ENCODE results near the gene CRB3. TPM values are rescaled to one million over a fixed set of nuclear protein-coding genes. Genes with fewer than 3 reads are reported as not detected.

Gene CRB3
- total and polyA plus RNA-seq, 2 of the 13 experiments (the other 11 are each of a cell fraction or from before 2014, with no cell fraction given) = 10.6 to 25.6 TPM

DNA sequence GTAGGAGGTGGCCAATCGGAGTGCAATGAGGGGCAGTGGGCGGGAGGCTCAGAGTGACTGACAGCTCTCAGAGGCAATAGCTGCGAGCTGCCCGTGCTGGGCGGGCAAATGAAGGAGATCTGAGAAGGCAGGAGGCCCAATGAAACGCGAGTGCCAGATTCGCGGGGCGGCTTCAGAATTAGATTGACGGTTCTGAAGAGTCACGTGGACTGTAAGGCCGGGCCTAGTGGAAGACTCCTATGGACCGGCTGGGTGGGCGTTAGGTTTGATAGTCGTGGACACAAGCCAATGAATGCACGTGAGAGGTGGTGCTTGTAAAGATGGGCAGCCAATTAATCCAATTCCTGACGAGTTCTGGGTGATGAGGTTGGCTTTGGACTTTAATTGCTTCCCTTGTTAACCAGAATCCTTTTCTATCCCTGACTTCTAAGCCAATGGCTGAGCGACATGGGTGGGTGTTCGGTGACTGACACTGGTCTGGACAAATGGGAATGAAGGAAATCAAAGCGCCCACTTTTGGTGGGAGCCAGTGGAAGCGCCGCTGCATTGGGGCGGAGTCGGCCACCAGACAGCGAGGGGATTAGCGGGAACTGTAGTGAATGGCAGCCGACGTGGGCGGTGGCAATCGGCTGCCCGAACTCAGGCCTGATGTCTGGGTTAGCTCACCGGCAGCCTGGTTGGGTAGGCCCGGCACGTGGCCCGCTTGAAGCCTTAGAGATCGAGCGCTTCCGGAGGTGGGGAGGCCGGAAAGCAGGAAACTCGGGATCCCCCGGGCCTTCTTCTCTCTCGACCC is 38.9 kb upstream of the CRB3 start (continued):
- TF ChIP-seq, protein P1, sequence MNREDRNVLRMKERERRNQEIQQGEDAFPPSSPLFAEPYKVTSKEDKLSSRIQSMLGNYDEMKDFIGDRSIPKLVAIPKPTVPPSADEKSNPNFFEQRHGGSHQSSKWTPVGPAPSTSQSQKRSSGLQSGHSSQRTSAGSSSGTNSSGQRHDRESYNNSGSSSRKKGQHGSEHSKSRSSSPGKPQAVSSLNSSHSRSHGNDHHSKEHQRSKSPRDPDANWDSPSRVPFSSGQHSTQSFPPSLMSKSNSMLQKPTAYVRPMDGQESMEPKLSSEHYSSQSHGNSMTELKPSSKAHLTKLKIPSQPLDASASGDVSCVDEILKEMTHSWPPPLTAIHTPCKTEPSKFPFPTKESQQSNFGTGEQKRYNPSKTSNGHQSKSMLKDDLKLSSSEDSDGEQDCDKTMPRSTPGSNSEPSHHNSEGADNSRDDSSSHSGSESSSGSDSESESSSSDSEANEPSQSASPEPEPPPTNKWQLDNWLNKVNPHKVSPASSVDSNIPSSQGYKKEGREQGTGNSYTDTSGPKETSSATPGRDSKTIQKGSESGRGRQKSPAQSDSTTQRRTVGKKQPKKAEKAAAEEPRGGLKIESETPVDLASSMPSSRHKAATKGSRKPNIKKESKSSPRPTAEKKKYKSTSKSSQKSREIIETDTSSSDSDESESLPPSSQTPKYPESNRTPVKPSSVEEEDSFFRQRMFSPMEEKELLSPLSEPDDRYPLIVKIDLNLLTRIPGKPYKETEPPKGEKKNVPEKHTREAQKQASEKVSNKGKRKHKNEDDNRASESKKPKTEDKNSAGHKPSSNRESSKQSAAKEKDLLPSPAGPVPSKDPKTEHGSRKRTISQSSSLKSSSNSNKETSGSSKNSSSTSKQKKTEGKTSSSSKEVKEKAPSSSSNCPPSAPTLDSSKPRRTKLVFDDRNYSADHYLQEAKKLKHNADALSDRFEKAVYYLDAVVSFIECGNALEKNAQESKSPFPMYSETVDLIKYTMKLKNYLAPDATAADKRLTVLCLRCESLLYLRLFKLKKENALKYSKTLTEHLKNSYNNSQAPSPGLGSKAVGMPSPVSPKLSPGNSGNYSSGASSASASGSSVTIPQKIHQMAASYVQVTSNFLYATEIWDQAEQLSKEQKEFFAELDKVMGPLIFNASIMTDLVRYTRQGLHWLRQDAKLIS (CRISPR knock-in tag; IDR thresholded peaks at IDR 0.05) = no peak
- peak; percentile 47; the same call in 1 of the 2 replicates for TF ChIP-seq REPIN1 (CRISPR knock-in tag; IDR thresholded peaks at IDR 0.05; ENCODE audit: borderline replicate concordance, low read depth)
- TF ChIP-seq FLYWCH1 (CRISPR knock-in tag; IDR thresholded peaks at IDR 0.05) = no peak
- 0 out of 2 replicates have a peak, but pooled peaks have one; percentile 70 for TF ChIP-seq ZNF782 (CRISPR knock-in tag; IDR thresholded peaks at IDR 0.05; ENCODE audit: borderline replicate concordance)
- no peak for TF ChIP-seq ETV6 (CRISPR knock-in tag; conservative IDR thresholded peaks at IDR 0.05)
- TF ChIP-seq, protein P2, sequence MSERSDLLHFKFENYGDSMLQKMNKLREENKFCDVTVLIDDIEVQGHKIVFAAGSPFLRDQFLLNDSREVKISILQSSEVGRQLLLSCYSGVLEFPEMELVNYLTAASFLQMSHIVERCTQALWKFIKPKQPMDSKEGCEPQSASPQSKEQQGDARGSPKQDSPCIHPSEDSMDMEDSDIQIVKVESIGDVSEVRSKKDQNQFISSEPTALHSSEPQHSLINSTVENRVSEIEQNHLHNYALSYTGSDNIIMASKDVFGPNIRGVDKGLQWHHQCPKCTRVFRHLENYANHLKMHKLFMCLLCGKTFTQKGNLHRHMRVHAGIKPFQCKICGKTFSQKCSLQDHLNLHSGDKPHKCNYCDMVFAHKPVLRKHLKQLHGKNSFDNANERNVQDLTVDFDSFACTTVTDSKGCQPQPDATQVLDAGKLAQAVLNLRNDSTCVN (CRISPR knock-in tag; IDR thresholded peaks at IDR 0.05; ENCODE audit: borderline replicate concordance) = no peak
- TF ChIP-seq NR2C2 (CRISPR knock-in tag; IDR thresholded peaks at IDR 0.05; ENCODE audit: borderline replicate concordance) = peak; percentile 47
- 0 out of 2 replicates have a peak, but pooled peaks have one; percentile 31 for TF ChIP-seq JUND (CRISPR knock-in tag; IDR thresholded peaks at IDR 0.05)
- 0 out of 2 replicates have a peak, but pooled peaks have one; percentile 4 for TF ChIP-seq SPEN (CRISPR knock-in tag; IDR thresholded peaks at IDR 0.05; ENCODE audit: low read depth)
- TF ChIP-seq, protein P3, sequence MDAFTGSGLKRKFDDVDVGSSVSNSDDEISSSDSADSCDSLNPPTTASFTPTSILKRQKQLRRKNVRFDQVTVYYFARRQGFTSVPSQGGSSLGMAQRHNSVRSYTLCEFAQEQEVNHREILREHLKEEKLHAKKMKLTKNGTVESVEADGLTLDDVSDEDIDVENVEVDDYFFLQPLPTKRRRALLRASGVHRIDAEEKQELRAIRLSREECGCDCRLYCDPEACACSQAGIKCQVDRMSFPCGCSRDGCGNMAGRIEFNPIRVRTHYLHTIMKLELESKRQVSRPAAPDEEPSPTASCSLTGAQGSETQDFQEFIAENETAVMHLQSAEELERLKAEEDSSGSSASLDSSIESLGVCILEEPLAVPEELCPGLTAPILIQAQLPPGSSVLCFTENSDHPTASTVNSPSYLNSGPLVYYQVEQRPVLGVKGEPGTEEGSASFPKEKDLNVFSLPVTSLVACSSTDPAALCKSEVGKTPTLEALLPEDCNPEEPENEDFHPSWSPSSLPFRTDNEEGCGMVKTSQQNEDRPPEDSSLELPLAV (CRISPR knock-in tag; conservative IDR thresholded peaks at IDR 0.05; ENCODE audit: low read depth) = no peak
- TF ChIP-seq, protein P4, sequence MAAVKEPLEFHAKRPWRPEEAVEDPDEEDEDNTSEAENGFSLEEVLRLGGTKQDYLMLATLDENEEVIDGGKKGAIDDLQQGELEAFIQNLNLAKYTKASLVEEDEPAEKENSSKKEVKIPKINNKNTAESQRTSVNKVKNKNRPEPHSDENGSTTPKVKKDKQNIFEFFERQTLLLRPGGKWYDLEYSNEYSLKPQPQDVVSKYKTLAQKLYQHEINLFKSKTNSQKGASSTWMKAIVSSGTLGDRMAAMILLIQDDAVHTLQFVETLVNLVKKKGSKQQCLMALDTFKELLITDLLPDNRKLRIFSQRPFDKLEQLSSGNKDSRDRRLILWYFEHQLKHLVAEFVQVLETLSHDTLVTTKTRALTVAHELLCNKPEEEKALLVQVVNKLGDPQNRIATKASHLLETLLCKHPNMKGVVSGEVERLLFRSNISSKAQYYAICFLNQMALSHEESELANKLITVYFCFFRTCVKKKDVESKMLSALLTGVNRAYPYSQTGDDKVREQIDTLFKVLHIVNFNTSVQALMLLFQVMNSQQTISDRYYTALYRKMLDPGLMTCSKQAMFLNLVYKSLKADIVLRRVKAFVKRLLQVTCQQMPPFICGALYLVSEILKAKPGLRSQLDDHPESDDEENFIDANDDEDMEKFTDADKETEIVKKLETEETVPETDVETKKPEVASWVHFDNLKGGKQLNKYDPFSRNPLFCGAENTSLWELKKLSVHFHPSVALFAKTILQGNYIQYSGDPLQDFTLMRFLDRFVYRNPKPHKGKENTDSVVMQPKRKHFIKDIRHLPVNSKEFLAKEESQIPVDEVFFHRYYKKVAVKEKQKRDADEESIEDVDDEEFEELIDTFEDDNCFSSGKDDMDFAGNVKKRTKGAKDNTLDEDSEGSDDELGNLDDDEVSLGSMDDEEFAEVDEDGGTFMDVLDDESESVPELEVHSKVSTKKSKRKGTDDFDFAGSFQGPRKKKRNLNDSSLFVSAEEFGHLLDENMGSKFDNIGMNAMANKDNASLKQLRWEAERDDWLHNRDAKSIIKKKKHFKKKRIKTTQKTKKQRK (IDR thresholded peaks at IDR 0.05; ENCODE audit: low read length) = peak; percentile 97
- TF ChIP-seq ZNF629 (CRISPR knock-in tag; conservative IDR thresholded peaks at IDR 0.05) = no peak
- peak; percentile 78; the same call in 1 of the 2 replicates for TF ChIP-seq ZNF891 (CRISPR knock-in tag; IDR thresholded peaks at IDR 0.05)
- TF ChIP-seq, protein P5, sequence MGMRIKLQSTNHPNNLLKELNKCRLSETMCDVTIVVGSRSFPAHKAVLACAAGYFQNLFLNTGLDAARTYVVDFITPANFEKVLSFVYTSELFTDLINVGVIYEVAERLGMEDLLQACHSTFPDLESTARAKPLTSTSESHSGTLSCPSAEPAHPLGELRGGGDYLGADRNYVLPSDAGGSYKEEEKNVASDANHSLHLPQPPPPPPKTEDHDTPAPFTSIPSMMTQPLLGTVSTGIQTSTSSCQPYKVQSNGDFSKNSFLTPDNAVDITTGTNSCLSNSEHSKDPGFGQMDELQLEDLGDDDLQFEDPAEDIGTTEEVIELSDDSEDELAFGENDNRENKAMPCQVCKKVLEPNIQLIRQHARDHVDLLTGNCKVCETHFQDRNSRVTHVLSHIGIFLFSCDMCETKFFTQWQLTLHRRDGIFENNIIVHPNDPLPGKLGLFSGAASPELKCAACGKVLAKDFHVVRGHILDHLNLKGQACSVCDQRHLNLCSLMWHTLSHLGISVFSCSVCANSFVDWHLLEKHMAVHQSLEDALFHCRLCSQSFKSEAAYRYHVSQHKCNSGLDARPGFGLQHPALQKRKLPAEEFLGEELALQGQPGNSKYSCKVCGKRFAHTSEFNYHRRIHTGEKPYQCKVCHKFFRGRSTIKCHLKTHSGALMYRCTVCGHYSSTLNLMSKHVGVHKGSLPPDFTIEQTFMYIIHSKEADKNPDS (CRISPR knock-in tag; IDR thresholded peaks at IDR 0.05) = no peak
- 0 out of 2 replicates have a peak, but pooled peaks have one; percentile 37 for TF ChIP-seq MEIS2 (CRISPR knock-in tag; IDR thresholded peaks at IDR 0.05)
- peak; percentile 32 for TF ChIP-seq CBX1 (IDR thresholded peaks at IDR 0.05; ENCODE audit: low read depth)

All from HepG2 (cell line).